WTC11 (cell line): ENCODE data around the gene CBFA2T3.

Source experiments
- AFF4 ChIP-seq: sonication (generic); formaldehyde crosslinking; IDR thresholded peaks from 2 replicates; pipeline ENCODE4 v1.8.1; 2023; ENCODE audit warnings: mild to moderate bottlenecking, missing genetic modification reagents, borderline replicate concordance
- ELF4 ChIP-seq: sonication (generic); formaldehyde crosslinking; IDR thresholded peaks from 2 replicates; pipeline ENCODE4 v1.8.1; 2022; ENCODE audit warnings: low read depth, mild to moderate bottlenecking, moderate library complexity, missing genetic modification reagents
- ESRRA ChIP-seq: sonication (generic); formaldehyde crosslinking; IDR thresholded peaks from 2 replicates; pipeline ENCODE4 v1.8.1; 2022; ENCODE audit warnings: mild to moderate bottlenecking, missing genetic modification reagents, borderline replicate concordance
- NR3C1 ChIP-seq: sonication (generic); formaldehyde crosslinking; conservative IDR thresholded peaks from 2 replicates; pipeline ENCODE4 v1.8.1; 2023; ENCODE audit warnings: low read depth, mild to moderate bottlenecking, missing genetic modification reagents
- SOX15 ChIP-seq: fragments of 250-450 bp; sonication (Bioruptor Pico); IDR thresholded peaks from 2 replicates; pipeline ENCODE4 v1.9.0; 2021; ENCODE audit warnings: mild to moderate bottlenecking
- SP1 ChIP-seq: sonication (generic); formaldehyde crosslinking; conservative IDR thresholded peaks from 2 replicates; pipeline ENCODE4 v1.8.1; 2022; ENCODE audit warnings: missing genetic modification reagents
- ZBTB21 ChIP-seq: sonication (generic); formaldehyde crosslinking; IDR thresholded peaks from 2 replicates; pipeline ENCODE4 v1.8.1; 2023; ENCODE audit warnings: mild to moderate bottlenecking, missing genetic modification reagents, borderline replicate concordance
- TF ChIP-seq, protein P1 (sequence below): fragments of 200-600 bp; IDR thresholded peaks from 2 replicates; pipeline ENCODE4 v1.8.0; 2022; ENCODE audit warnings: antibody characterized with exemption
- TF ChIP-seq, protein P2 (sequence below): sonication (generic); formaldehyde crosslinking; IDR thresholded peaks from 2 replicates; pipeline ENCODE4 v1.8.0; 2022; ENCODE audit warnings: missing genetic modification reagents
- TF ChIP-seq, protein P3 (sequence below): fragments of 250-450 bp; sonication (Bioruptor Pico); conservative IDR thresholded peaks from 2 replicates; pipeline ENCODE4 v1.9.0; 2021; ENCODE audit warnings: mild to moderate bottlenecking

- TF ChIP-seq, protein P1, sequence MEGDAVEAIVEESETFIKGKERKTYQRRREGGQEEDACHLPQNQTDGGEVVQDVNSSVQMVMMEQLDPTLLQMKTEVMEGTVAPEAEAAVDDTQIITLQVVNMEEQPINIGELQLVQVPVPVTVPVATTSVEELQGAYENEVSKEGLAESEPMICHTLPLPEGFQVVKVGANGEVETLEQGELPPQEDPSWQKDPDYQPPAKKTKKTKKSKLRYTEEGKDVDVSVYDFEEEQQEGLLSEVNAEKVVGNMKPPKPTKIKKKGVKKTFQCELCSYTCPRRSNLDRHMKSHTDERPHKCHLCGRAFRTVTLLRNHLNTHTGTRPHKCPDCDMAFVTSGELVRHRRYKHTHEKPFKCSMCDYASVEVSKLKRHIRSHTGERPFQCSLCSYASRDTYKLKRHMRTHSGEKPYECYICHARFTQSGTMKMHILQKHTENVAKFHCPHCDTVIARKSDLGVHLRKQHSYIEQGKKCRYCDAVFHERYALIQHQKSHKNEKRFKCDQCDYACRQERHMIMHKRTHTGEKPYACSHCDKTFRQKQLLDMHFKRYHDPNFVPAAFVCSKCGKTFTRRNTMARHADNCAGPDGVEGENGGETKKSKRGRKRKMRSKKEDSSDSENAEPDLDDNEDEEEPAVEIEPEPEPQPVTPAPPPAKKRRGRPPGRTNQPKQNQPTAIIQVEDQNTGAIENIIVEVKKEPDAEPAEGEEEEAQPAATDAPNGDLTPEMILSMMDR: no peak
- TF ChIP-seq ZBTB21 (CRISPR knock-in tag): no peak
- TF ChIP-seq SP1: no peak
- TF ChIP-seq SOX15 (CRISPR knock-in tag): no peak
- TF ChIP-seq, protein P2, sequence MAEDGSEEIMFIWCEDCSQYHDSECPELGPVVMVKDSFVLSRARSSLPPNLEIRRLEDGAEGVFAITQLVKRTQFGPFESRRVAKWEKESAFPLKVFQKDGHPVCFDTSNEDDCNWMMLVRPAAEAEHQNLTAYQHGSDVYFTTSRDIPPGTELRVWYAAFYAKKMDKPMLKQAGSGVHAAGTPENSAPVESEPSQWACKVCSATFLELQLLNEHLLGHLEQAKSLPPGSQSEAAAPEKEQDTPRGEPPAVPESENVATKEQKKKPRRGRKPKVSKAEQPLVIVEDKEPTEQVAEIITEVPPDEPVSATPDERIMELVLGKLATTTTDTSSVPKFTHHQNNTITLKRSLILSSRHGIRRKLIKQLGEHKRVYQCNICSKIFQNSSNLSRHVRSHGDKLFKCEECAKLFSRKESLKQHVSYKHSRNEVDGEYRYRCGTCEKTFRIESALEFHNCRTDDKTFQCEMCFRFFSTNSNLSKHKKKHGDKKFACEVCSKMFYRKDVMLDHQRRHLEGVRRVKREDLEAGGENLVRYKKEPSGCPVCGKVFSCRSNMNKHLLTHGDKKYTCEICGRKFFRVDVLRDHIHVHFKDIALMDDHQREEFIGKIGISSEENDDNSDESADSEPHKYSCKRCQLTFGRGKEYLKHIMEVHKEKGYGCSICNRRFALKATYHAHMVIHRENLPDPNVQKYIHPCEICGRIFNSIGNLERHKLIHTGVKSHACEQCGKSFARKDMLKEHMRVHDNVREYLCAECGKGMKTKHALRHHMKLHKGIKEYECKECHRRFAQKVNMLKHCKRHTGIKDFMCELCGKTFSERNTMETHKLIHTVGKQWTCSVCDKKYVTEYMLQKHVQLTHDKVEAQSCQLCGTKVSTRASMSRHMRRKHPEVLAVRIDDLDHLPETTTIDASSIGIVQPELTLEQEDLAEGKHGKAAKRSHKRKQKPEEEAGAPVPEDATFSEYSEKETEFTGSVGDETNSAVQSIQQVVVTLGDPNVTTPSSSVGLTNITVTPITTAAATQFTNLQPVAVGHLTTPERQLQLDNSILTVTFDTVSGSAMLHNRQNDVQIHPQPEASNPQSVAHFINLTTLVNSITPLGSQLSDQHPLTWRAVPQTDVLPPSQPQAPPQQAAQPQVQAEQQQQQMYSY (CRISPR knock-in tag): no peak
- no peak for TF ChIP-seq ELF4
- TF ChIP-seq, protein P3, sequence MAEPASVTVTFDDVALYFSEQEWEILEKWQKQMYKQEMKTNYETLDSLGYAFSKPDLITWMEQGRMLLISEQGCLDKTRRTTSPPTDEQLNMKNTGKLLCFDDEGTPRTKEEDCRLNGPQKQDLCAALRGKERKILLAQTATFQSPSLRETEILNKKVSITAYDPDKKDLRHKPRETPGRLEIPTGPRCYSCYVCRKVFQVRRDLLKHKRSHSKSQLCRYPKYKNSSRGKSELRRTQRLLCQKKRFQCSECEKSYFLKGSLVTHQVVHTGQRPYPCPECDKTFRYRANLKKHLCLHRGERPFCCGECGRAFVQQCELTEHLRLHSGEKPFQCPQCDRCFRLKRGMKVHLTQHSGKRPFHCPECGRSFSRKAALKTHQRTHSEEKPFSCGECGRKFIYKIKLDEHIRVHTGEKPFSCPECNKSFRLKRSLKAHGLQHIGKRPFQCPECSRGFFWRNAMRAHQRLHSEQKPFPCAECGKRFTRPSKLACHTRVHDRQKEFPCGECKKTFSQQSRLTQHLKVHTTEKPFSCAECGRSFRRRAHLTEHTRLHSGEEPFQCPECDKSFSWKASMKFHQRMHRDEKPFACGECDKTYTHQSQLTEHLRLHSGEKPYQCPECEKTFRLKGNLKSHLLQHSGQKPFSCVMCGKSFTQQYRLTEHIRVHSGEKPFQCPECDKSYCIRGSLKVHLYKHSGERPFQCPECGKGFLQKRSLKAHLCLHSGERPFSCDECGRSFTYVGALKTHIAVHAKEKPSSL (CRISPR knock-in tag): no peak
- TF ChIP-seq NR3C1: no peak
- no peak for TF ChIP-seq AFF4 (CRISPR knock-in tag)
- TF ChIP-seq ESRRA (CRISPR knock-in tag): no peak
These were observed 23.4 kb upstream of the CBFA2T3 start for GRCh38 chr16:89000207-89000959.
